Prostate gland (tissue), 2 donors: Measurements from ENCODE around the gene ARFIP2. TPM values are rescaled to one million over a fixed set of nuclear protein-coding genes. Genes with fewer than 3 reads are reported as not detected.

Source experiments
- DNase-seq: peaks from one replicate; pipeline ENCODE4 v3.0.0-alpha.2; 2019; ENCODE audit warnings: low spot score
- H3K27ac ChIP-seq, 2 donors: fragments of 200-600 bp; sonication (generic); 2 replicates each; pipeline ENCODE4 v1.5.1; 2017 to 2019
- H3K27me3 ChIP-seq: fragments of 200-600 bp; sonication (generic); replicated peaks from 2 replicates; pipeline ENCODE4 v1.5.1; 2019; ENCODE audit not compliant: insufficient read depth
- H3K36me3 ChIP-seq, 2 donors: fragments of 200-600 bp; sonication (generic); 1 replicate in 1 of 2; 2 replicates in 1 of 2; pipeline versions ENCODE4 v1.5.1 to v1.8.1; 2017 to 2019
- H3K4me1 ChIP-seq: fragments of 200-600 bp; sonication (generic); replicated peaks from 2 replicates; pipeline ENCODE4 v1.5.1; 2019
- H3K4me3 ChIP-seq, 2 donors: fragments of 200-600 bp; sonication (generic); 2 replicates each; pipeline ENCODE4 v1.5.1; 2017 to 2019
- H3K9me3 ChIP-seq: fragments of 200-600 bp; sonication (generic); 2 replicates; pipeline ENCODE4 v1.5.1; 2017
- CTCF ChIP-seq, 4 experiments: fragments of 200-600 bp in 2 of 4; fragments of 450-650 bp in 2 of 4; sonication (generic) in 2 of 4; IDR thresholded peaks; 1 replicate in 3 of 4; 2 replicates in 1 of 4; pipeline ENCODE4 v1.5.1; 2016 to 2019; ENCODE audit warnings: antibody characterized with exemption in 4 of 4, mild to moderate bottlenecking in 2 of 4, moderate library complexity in 2 of 4
- POLR2A ChIP-seq: fragments of 450-650 bp; IDR thresholded peaks from one replicate; pipeline ENCODE4 v1.6.1; 2016; ENCODE audit warnings: antibody characterized with exemption, mild to moderate bottlenecking
- POLR2AphosphoS5 ChIP-seq: sonication (generic); formaldehyde crosslinking; IDR thresholded peaks from one replicate; pipeline ENCODE4 v1.6.1; 2017; ENCODE audit warnings: antibody characterized with exemption
- WGBS: methylation state at CpG from one replicate; pipeline ENCODE4 v1.1.5; 2018; 5-methylcytosine and 5-hydroxymethylcytosine counted together
- intact Hi-C: fragments of 100-400 bp; cut with DNase I; formaldehyde crosslinking; loops from one replicate; pipeline ENCODE4 v1.14.2; 2022
- total RNA-seq, 2 donors: library from RNA; depleted of rRNA; stranded (reverse); fragments of >200 nt; gene quantifications; one replicate each; pipeline ENCODE4 v1.1.0, GENCODE V29; 2016

ARFIP2 gene
- total RNA-seq, 2 donors from 2014 or later: 87.3 to 110 TPM

GRCh38 chr11:6485661-6486060 lies 4.5 kb upstream of the ARFIP2 start:
- TF ChIP-seq POLR2A: no peak
- TF ChIP-seq POLR2AphosphoS5: no peak
- TF ChIP-seq CTCF (IDR thresholded peaks at IDR 0.05): no peak
- WGBS: 71% methylated on average over 3 of the region's 3 CpGs
- H3K27ac ChIP-seq: no peak overlapping the region
- H3K9me3 ChIP-seq: no peaks in the 10 kb centered on the region
- intact Hi-C loops: no loop called here
- H3K4me3 ChIP-seq: no peak overlapping the region
- DNase-seq: no peak
- peaks cover 8% of the 10 kb centered on the region for H3K4me1 ChIP-seq
- H3K36me3 ChIP-seq: no peaks in the 10 kb centered on the region
- no peaks in the 10 kb centered on the region for H3K27me3 ChIP-seq

- H3K4me3 ChIP-seq: no peak overlapping the region
- peaks cover 16% of the 10 kb centered on the region for H3K4me1 ChIP-seq
- intact Hi-C loops: loop anchor here (5.0 kb wide), 2 partner anchors 119 to 199 kb away; partner anchors contain the start of genes ILK, MRPL17 and RRP8
- H3K9me3 ChIP-seq: no peaks in the 10 kb centered on the region
- no peak for DNase-seq
- TF ChIP-seq POLR2AphosphoS5: no peak
- TF ChIP-seq POLR2A: no peak
- TF ChIP-seq CTCF (IDR thresholded peaks at IDR 0.05): no peak
- H3K36me3 ChIP-seq: peaks cover 0 to 4% of the 10 kb centered on the region in 2 donors
- H3K27me3 ChIP-seq: no peaks in the 10 kb centered on the region
- 82% methylated on average over 6 of the region's 6 CpGs for WGBS
- no peak overlapping the region for H3K27ac ChIP-seq
Measured at GRCh38 chr11:6483015-6483414, 1.9 kb upstream of the ARFIP2 start.

- H3K9me3 ChIP-seq: no peaks in the 10 kb centered on the region
- peaks cover 0 to 9% of the 10 kb centered on the region in 2 donors for H3K36me3 ChIP-seq
- H3K27ac ChIP-seq: no peak overlapping the region
- peak overlapping the region in 1 of 2 donors; percentile 62 for H3K4me3 ChIP-seq
- intact Hi-C loops: loop anchor here (5.0 kb wide), 2 partner anchors 120 to 200 kb away; partner anchors contain the start of genes ILK, MRPL17 and RRP8
- DNase-seq: no peak
- TF ChIP-seq POLR2AphosphoS5 (no peak), POLR2A (no peak), CTCF (IDR thresholded peaks at IDR 0.05) (no peak)
- peaks cover 16% of the 10 kb centered on the region for H3K4me1 ChIP-seq
- 83% methylated on average over 4 of the region's 4 CpGs for WGBS
- H3K27me3 ChIP-seq: no peaks in the 10 kb centered on the region
Measured at GRCh38 chr11:6482441-6482840, 1.3 kb upstream of the ARFIP2 start.

GRCh38 chr11:6481924-6482275 lies 769 bp upstream of the ARFIP2 start:
- Histone ChIP-seq H3K4me1 (peaks cover 16% of the 10 kb centered on the region), H3K27ac (peak overlapping the region; percentile 94), H3K27me3 (no peaks in the 10 kb centered on the region), H3K36me3 (peaks cover 0 to 10% of the 10 kb centered on the region in 2 donors), H3K9me3 (no peaks in the 10 kb centered on the region), H3K4me3 (peak overlapping the region; percentile 62 to 75)
- intact Hi-C loops: loop anchor here (5.0 kb wide), 2 partner anchors 120 to 200 kb away; partner anchors contain the start of genes ILK, MRPL17 and RRP8
- WGBS: 6% methylated on average over 13 of the region's 13 CpGs
- TF ChIP-seq CTCF (IDR thresholded peaks at IDR 0.05): no peak
- TF ChIP-seq POLR2A: no peak
- TF ChIP-seq POLR2AphosphoS5: no peak
- no peak for DNase-seq

- intact Hi-C loops: loop anchor here (5.0 kb wide), 2 partner anchors 122 to 202 kb away; partner anchors contain the start of genes ILK, MRPL17 and RRP8
- Histone ChIP-seq H3K4me1 (peaks cover 16% of the 10 kb centered on the region), H3K9me3 (no peaks in the 10 kb centered on the region), H3K27ac (peak overlapping the region; percentile 94), H3K36me3 (peaks cover 0 to 10% of the 10 kb centered on the region in 2 donors), H3K4me3 (peak overlapping the region; percentile 62 to 75), H3K27me3 (no peaks in the 10 kb centered on the region)
- 49% methylated on average over 9 of the region's 9 CpGs for WGBS
- no peak for TF ChIP-seq CTCF (IDR thresholded peaks at IDR 0.05)
- no peak for TF ChIP-seq POLR2AphosphoS5
- no peak for TF ChIP-seq POLR2A
- DNase-seq: no peak
Measured at GRCh38 chr11:6480299-6480914, 724 bp downstream of the ARFIP2 start.
